Renal cortex interstitium (tissue), 15 donors: ENCODE data around the gene DDIT3. TPM values are rescaled to one million over a fixed set of nuclear protein-coding genes. Genes with fewer than 3 reads are reported as not detected.
"Not testable (repeated sequence)": the region's sequence is repeated elsewhere in the genome, so short reads cannot be mapped to it uniquely, and the experiment has no call there.

ENCODE experiments used
- DNase-seq, 11 donors: peaks; one replicate each; pipeline ENCODE4 v3.0.0-alpha.2; 2013; ENCODE audit warnings: low read depth in 9 of 11, low spot score in 4 of 11; ENCODE audit errors: extremely low read depth in 1 of 11
- long read RNA-seq, 16 experiments: transcript quantifications; one replicate each; lab custom pipeline, GENCODE V29; 2026
- polyA plus RNA-seq, 3 donors: library from polyadenylated mRNA; unstranded; fragments of 120-200 nt; gene quantifications; one replicate each; pipeline ENCODE4 v1.2.1, GENCODE V29; 2013; ENCODE audit not compliant: insufficient read length in 3 of 3

Gene DDIT3, protein sequence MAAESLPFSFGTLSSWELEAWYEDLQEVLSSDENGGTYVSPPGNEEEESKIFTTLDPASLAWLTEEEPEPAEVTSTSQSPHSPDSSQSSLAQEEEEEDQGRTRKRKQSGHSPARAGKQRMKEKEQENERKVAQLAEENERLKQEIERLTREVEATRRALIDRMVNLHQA
- 10 to 100 TPM; 28.4 to 36.2 (median 31.4) TPM for polyA plus RNA-seq
- long read RNA-seq, donor 1, transcript DDIT3-201 (4 exons, 906 nt): major isoform, 5 of 82 reads
- long read RNA-seq, donor 1, partial matches to known transcripts: 62 of 82 reads
- long read RNA-seq, donor 1, other reads (novel, unspliced or antisense): 10 of 82 reads
- long read RNA-seq, donor 2, transcript DDIT3-201 (4 exons, 906 nt): major isoform, 11 of 13 reads
- long read RNA-seq, donor 2, partial matches to known transcripts: 0 of 13 reads
- long read RNA-seq, donor 2, other reads (novel, unspliced or antisense): 0 of 13 reads
- long read RNA-seq, donor 3, transcript DDIT3-201 (4 exons, 906 nt): major isoform, 13 of 71 reads
- long read RNA-seq, donor 3, partial matches to known transcripts: 41 of 71 reads
- long read RNA-seq, donor 3, other reads (novel, unspliced or antisense): 14 of 71 reads
- long read RNA-seq, donor 4, transcript DDIT3-201 (4 exons, 906 nt): major isoform, 5 of 13 reads
- long read RNA-seq, donor 4, partial matches to known transcripts: 0 of 13 reads
- long read RNA-seq, donor 4, other reads (novel, unspliced or antisense): 0 of 13 reads
- long read RNA-seq, donor 5: 0 reads
- long read RNA-seq, donor 6, transcript DDIT3-201 (4 exons, 906 nt): major isoform, 15 of 20 reads
- long read RNA-seq, donor 6, partial matches to known transcripts: 0 of 20 reads
- long read RNA-seq, donor 6, other reads (novel, unspliced or antisense): 0 of 20 reads
- long read RNA-seq, donor 7, transcript DDIT3-201 (4 exons, 906 nt): major isoform, 6 of 8 reads
- long read RNA-seq, donor 7, partial matches to known transcripts: 0 of 8 reads
- long read RNA-seq, donor 7, other reads (novel, unspliced or antisense): 0 of 8 reads
- long read RNA-seq, donor 8, transcript DDIT3-201 (4 exons, 906 nt): major isoform, 20 of 24 reads
- long read RNA-seq, donor 8, partial matches to known transcripts: 0 of 24 reads
- long read RNA-seq, donor 8, other reads (novel, unspliced or antisense): 0 of 24 reads
- long read RNA-seq, donor 9, transcript DDIT3-201 (4 exons, 906 nt): major isoform, 7 of 12 reads
- long read RNA-seq, donor 9, partial matches to known transcripts: 0 of 12 reads
- long read RNA-seq, donor 9, other reads (novel, unspliced or antisense): 0 of 12 reads
- long read RNA-seq, donor 10, transcript DDIT3-201 (4 exons, 906 nt): major isoform, 11 of 12 reads
- long read RNA-seq, donor 10, partial matches to known transcripts: 0 of 12 reads
- long read RNA-seq, donor 10, other reads (novel, unspliced or antisense): 0 of 12 reads
- long read RNA-seq, donor 11, transcript DDIT3-201 (4 exons, 906 nt): major isoform, 12 of 17 reads
- long read RNA-seq, donor 11, partial matches to known transcripts: 0 of 17 reads
- long read RNA-seq, donor 11, other reads (novel, unspliced or antisense): 0 of 17 reads
- long read RNA-seq, donor 12, partial matches to known transcripts: 0 of 4 reads
- long read RNA-seq, donor 12, other reads (novel, unspliced or antisense): 0 of 4 reads
- long read RNA-seq, donor 13: 0 reads
- long read RNA-seq, donor 14, transcript DDIT3-201 (4 exons, 906 nt): major isoform, 11 of 17 reads
- long read RNA-seq, donor 14, transcript DDIT3-202 (4 exons, 872 nt): minor isoform, 5 of 17 reads
- long read RNA-seq, donor 14, partial matches to known transcripts: 0 of 17 reads
- long read RNA-seq, donor 14, other reads (novel, unspliced or antisense): 0 of 17 reads
- long read RNA-seq, donor 15, partial matches to known transcripts: 0 of 3 reads
- long read RNA-seq, donor 15, other reads (novel, unspliced or antisense): 0 of 3 reads
- long read RNA-seq, donor 16, transcript DDIT3-202 (4 exons, 872 nt): minor isoform, 6 of 339 reads
- long read RNA-seq, donor 16, transcript DDIT3-201 (4 exons, 906 nt): major isoform, 24 of 339 reads
- long read RNA-seq, donor 16, partial matches to known transcripts: 257 of 339 reads
- long read RNA-seq, donor 16, other reads (novel, unspliced or antisense): 50 of 339 reads

DNA sequence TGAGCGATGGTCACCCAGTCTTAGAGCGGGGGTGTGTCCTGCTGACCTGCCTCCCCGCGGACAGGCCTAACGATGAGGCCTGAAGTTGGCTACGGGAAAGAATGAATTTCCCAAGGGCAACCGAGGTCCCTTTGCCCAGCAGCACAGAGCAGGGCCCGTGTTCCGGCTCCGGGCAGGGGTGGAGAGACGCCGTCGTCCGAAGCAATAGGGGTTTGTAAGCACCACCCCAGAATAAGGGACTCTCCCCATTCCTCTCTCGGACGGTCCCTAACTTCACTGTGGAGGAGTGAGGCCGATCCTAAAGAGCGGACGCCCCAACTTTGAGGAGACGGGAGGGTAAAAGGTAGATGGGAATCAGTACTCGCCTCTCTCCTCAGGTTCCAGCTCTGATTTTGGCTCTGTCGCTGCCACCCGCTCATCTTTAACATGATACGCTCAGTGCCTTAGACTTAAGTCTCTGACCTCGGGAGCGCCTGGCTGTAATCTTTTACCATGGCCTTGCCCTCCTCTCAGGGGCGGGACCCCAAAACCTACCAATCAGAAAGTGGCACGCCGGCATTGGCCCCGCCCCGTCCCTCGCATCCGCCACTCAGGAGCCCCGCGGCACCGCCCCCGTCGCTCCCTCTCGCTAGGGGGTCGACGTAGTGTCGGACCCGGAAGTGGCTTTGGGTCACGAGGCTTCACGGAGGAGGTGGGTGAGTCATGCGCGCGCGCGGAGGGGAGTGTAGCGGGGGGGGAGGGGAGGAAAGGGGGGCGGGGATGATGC is at the start of gene DDIT3:
Gene DDIT3, minus strand, starts transcription at position 462 of the 766 bp plus-strand sequence. CDS start 3,108 bp downstream, outside the sequence.
- DNase-seq: peak; percentile 89 to 99 (median 98)

GRCh38 chr12:57569858-57570257 is 49.5 kb upstream of the DDIT3 start:
- no peak for DNase-seq

DNA sequence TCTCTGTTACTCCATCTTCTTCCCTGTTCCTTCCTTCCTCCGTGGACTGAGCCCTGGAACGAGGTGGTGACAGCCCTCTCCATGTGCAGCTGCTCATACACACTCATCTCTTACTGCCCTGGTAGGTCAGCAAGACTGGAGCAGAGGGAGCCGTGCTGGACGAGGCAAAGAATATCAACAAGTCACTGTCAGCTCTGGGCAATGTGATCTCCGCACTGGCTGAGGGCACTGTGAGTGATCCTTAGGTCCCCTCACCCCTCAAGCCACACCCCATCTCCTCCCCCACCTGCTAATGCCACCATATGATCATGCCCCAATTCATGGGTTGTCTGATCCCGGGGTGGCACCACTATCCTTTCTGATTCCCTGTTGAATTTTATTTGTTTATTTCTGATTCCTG is 48.5 kb upstream of the DDIT3 start:
- no peak for DNase-seq

DNA sequence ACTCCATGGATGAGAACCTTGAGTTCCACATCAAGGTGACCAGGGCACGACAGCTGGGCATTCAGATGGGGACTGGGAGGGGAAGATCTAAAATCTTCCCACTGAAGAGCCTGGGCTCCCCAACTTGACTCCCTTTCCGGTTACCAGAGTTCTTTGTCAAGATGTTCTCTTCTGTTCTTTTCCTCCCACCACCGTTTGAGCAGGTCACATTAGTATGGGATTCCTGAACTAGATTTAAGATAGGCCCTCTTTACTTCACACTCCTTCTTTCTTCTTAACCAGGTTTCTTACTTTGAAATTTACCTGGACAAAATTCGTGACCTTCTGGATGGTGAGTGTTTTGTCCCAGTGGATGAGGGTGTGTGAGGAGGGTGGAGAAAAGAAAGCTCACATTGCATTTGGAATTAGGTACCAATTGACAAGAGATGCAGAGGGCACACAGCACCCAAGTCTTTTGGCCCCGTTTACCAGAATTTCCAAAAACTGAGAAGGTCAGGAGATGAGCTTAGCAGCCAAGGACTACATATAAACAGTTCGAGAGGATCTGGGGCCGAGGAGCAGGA is 43.9 kb upstream of the DDIT3 start:
- no peak for DNase-seq

- no peak for DNase-seq
Measured at GRCh38 chr12:57563358-57563757, 43.0 kb upstream of the DDIT3 start.

DNA sequence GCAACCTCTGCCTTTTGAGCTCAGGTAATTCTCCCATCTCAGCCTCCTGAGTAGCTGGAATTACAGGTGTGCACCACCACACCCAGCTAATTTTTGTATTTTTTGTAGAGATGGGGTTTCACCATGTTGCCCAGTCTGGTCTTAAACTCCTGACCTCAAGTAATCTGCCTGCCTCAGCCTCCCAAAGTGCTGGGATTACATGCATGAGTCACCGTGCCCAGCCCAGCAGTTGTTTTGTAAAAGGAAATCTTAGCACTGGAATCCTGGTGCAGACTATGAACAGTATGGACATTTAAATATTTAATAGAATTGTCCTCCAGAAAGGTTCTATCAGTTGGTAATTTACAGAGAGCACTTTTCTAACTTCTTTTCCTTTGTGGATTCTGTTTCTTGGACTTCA is 40.8 kb upstream of the DDIT3 start:
- not testable (repeated sequence) for DNase-seq

GRCh38 chr12:57560516-57560915 is 40.2 kb upstream of the DDIT3 start:
- DNase-seq: no peak

- no peak for DNase-seq
Measured at GRCh38 chr12:57558864-57559263, 38.5 kb upstream of the DDIT3 start.

- DNase-seq: no peak
Measured at GRCh38 chr12:57554897-57555296, 34.6 kb upstream of the DDIT3 start.

DNA sequence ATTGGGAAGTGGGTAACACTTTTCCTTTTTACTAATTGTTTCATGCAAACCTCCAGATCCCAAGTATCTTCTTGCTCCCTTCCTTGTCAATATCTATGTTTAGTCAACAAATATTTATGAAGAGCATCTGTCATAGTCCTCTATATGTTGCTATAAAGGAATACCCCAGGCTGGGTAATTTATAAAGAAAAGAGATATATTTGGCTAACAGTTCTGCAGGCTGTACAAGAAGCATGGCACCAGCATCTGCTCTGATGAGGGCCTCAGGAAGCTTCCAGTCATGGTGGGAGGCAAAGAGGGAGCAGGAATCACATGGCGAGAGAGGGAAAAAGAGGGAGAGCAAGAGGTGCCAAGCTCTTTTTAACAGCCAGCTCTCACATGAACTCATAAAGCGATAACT is 34.1 kb upstream of the DDIT3 start:
- no peak for DNase-seq

DNA sequence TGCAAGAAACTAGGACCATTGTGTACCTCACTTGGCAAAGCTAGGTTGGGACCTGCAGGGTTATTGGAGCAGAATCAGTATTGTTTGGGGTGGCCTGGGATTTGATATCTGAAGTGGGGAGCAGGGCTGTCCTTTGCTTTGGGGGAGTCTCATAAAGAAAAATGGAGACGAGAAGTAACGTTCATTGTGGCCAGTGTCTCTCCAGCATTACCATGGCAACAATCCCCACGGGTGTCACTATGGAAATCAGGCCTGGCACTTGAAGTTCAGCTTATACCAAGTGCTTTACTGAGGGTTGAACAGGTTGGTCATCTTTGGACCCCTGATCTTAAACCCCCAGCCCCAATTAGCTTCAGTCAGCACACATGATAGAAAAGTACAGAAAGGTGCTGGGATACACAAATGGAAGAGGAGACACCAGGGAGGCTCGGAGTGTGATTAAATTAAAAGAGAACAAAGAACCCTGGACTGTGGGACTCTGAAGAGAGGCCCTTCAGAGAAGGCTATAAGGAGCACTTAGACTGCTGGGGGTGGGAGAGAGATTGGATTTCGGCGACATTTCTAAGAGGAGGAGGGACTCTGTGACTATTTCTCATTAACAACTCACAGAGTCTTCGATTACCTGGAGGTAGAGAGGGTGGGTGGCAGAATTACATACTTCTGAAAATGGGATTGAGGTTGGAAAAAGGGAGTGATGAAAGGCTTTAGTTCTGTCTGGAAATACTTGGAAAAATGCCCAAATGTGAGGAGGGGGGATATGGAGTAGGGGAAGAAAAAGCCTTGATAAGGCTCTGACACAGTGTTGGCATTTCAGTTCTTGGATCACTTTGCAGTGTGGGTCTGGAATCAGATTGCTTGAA is 33.3 kb upstream of the DDIT3 start:
- no peak for DNase-seq

- DNase-seq: no peak
Measured at GRCh38 chr12:57552835-57553313, 32.6 kb upstream of the DDIT3 start.

GRCh38 chr12:57552306-57552651 is 32.0 kb upstream of the DDIT3 start:
- no peak for DNase-seq

- DNase-seq: no peak
Measured at GRCh38 chr12:57551637-57552305, 31.5 kb upstream of the DDIT3 start.
